Hepatocyte (in vitro differentiated cells): ENCODE data around the gene PDE3B.

ENCODE experiments used
- EZH2 ChIP-seq: fragments of 200-600 bp; sonication (generic); IDR thresholded peaks from 2 replicates; pipeline ENCODE4 v1.6.1; 2016; ENCODE audit warnings: antibody characterized with exemption, mild to moderate bottlenecking, borderline replicate concordance
- TF ChIP-seq, protein P1 (sequence below): fragments of 200-600 bp; sonication (generic); IDR thresholded peaks from 2 replicates; pipeline ENCODE4 v1.5.1; 2016; ENCODE audit warnings: antibody characterized with exemption, mild to moderate bottlenecking; ENCODE audit not compliant: poor library complexity

DNA sequence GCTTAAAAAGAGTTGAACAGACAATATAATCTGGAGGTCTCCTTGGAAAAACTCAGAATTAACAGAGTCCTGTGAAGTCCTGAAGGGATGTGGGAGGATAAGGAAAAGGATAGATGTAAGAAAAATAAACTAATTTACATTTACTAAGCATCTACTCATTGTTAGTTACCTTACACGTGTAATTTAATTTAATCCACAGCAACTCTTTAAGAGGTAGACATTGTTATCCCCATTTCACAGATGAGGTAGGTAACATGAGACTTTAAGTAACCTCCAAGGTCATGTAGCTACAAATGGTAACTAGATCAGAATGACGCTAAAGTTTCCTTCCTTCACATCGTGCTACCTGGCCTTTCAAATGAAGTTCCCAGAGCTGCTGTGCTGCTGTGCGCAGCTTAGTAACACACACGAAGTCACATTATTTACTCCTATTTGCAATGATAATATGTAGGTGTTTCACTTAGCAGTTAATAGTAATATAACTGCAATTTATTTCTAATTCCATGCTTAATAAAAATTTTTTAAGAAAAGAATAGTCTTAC lies 5.7 kb upstream of the PDE3B start:
- TF ChIP-seq EZH2: no peak
- TF ChIP-seq, protein P1, sequence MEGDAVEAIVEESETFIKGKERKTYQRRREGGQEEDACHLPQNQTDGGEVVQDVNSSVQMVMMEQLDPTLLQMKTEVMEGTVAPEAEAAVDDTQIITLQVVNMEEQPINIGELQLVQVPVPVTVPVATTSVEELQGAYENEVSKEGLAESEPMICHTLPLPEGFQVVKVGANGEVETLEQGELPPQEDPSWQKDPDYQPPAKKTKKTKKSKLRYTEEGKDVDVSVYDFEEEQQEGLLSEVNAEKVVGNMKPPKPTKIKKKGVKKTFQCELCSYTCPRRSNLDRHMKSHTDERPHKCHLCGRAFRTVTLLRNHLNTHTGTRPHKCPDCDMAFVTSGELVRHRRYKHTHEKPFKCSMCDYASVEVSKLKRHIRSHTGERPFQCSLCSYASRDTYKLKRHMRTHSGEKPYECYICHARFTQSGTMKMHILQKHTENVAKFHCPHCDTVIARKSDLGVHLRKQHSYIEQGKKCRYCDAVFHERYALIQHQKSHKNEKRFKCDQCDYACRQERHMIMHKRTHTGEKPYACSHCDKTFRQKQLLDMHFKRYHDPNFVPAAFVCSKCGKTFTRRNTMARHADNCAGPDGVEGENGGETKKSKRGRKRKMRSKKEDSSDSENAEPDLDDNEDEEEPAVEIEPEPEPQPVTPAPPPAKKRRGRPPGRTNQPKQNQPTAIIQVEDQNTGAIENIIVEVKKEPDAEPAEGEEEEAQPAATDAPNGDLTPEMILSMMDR: no peak
